Naive thymus-derived CD4-positive, alpha-beta T cell (primary cell): Measurements from ENCODE around the gene ASS1. TPM values are rescaled to one million over a fixed set of nuclear protein-coding genes. Genes with fewer than 3 reads are reported as not detected.

Source experiments
- ATAC-seq: fragments of 150-1000 bp; cut with Tn5 transposase; 2 replicates; pipeline ENCODE4 v1.10.0; 2021; ENCODE audit warnings: mild to moderate bottlenecking, moderate library complexity
- CTCF ChIA-PET: fragments of 350-600 bp; sonication (Branson Sonifier 250); formaldehyde crosslinking; loops from one replicate; lab custom pipeline; 2021; ENCODE audit warnings: antibody characterized with exemption; lab: Charles Lee
- POLR2A ChIA-PET: fragments of 350-600 bp; sonication (Branson Sonifier 250); formaldehyde crosslinking; loops from one replicate; lab custom pipeline; 2021; ENCODE audit warnings: antibody characterized with exemption, inconsistent platforms; lab: Charles Lee
- DNase-seq, 9 donors: peaks; one replicate each; pipeline versions ENCODE4 v3.0.0 to v3.0.0-alpha.2; 2020 to 2022; ENCODE audit warnings: mixed read lengths in 1 of 9
- H3K27ac ChIP-seq: one replicate; pipeline ENCODE4 v1.7.0; 2013; ENCODE audit warnings: mild to moderate bottlenecking, low read depth, low read length, moderate library complexity
- H3K27me3 ChIP-seq, 2 donors: one replicate each; pipeline ENCODE4 v1.7.0; 2013; ENCODE audit warnings: low read length in 2 of 2, mild to moderate bottlenecking in 2 of 2, moderate library complexity in 2 of 2; ENCODE audit not compliant: control insufficient read depth in 2 of 2, insufficient read depth in 2 of 2
- H3K36me3 ChIP-seq, 3 experiments: 1 replicate in 2 of 3; 2 replicates in 1 of 3; pipeline ENCODE4 v1.7.0; 2013; ENCODE audit warnings: low read length in 3 of 3, mild to moderate bottlenecking in 3 of 3, moderate library complexity in 1 of 3; ENCODE audit not compliant: insufficient read depth in 3 of 3, control insufficient read depth in 2 of 3
- H3K4me1 ChIP-seq, 2 donors: one replicate each; pipeline ENCODE4 v1.7.0; 2013; ENCODE audit warnings: low read length in 2 of 2, mild to moderate bottlenecking in 2 of 2, moderate library complexity in 1 of 2; ENCODE audit not compliant: control insufficient read depth in 2 of 2, insufficient read depth in 2 of 2
- H3K4me3 ChIP-seq: 2 replicates; pipeline ENCODE4 v1.7.0; 2013; ENCODE audit warnings: mild to moderate bottlenecking, low read length
- H3K9me3 ChIP-seq, 3 experiments: 1 replicate in 2 of 3; 2 replicates in 1 of 3; pipeline ENCODE4 v1.7.0; 2013; ENCODE audit warnings: low read length in 3 of 3; ENCODE audit not compliant: control insufficient read depth in 2 of 3
- H3K27ac Mint-ChIP-seq, 9 donors: one replicate each; pipeline ENCODE4 v1.8.0; 2020 to 2022; ENCODE audit warnings: mixed read lengths in 9 of 9, mild to moderate bottlenecking in 8 of 9, moderate library complexity in 5 of 9, inconsistent platforms in 2 of 9
- H3K27me3 Mint-ChIP-seq, 5 donors: one replicate each; pipeline ENCODE4 v1.8.0; 2021 to 2022; ENCODE audit warnings: mixed read lengths in 5 of 5, mild to moderate bottlenecking in 1 of 5
- H3K36me3 Mint-ChIP-seq, 5 donors: one replicate each; pipeline ENCODE4 v1.8.0; 2020 to 2022; ENCODE audit warnings: mixed read lengths in 5 of 5, mild to moderate bottlenecking in 3 of 5, inconsistent platforms in 1 of 5
- H3K4me1 Mint-ChIP-seq, 7 donors: one replicate each; pipeline ENCODE4 v1.8.0; 2020 to 2022; ENCODE audit warnings: mixed read lengths in 7 of 7, mild to moderate bottlenecking in 3 of 7, inconsistent platforms in 1 of 7
- H3K4me3 Mint-ChIP-seq, 10 donors: one replicate each; pipeline ENCODE4 v1.8.0; 2020 to 2022; ENCODE audit warnings: mild to moderate bottlenecking in 10 of 10, mixed read lengths in 10 of 10, moderate library complexity in 6 of 10, inconsistent platforms in 2 of 10
- H3K9me3 Mint-ChIP-seq, 11 donors: one replicate each; pipeline ENCODE4 v1.8.0; 2020 to 2022; ENCODE audit warnings: mixed read lengths in 11 of 11, mild to moderate bottlenecking in 4 of 11, inconsistent platforms in 1 of 11, moderate library complexity in 1 of 11
- intact Hi-C, 2 donors: fragments of 100-400 bp; cut with micrococcal nuclease; formaldehyde crosslinking; loops; one replicate each; pipeline ENCODE4 v1.15.1; 2023
- polyA plus RNA-seq, 2 donors: library from polyadenylated mRNA; unstranded; fragments of 300-500 nt; fragmentation: Illumina TruSeq; gene quantifications; one replicate each; pipeline ENCODE4 v1.2.3, GENCODE V29; 2021
- total RNA-seq, 6 experiments: library from RNA in 5 of 6; stranded (reverse) in 5 of 6; gene quantifications; 1 replicate in 5 of 6; 2 replicates in 1 of 6; pipeline ENCODE4 v1.2.3 and lab custom pipeline; 2021 to 2026

The ASS1 gene
- total and polyA plus RNA-seq, 7 experiments from 2014 or later = 0.50 to 5.8 TPM; not detected in 5

- peaks cover 0 to 22% (median 10%) of the 10 kb centered on the region in 5 donors for H3K27me3 Mint-ChIP-seq
- no peaks in the 10 kb centered on the region for H3K27me3 ChIP-seq
- ChIA-PET CTCF (no interaction called here), POLR2A (no interaction called here)
- peaks cover 0 to 11% (median 6%) of the 10 kb centered on the region in 11 donors for H3K9me3 Mint-ChIP-seq
- no peaks in the 10 kb centered on the region for H3K36me3 ChIP-seq
- no peaks in the 10 kb centered on the region for H3K4me1 Mint-ChIP-seq
- intact Hi-C loops = no loop called here
- H3K36me3 Mint-ChIP-seq = peaks cover 0 to 6% (median 0%) of the 10 kb centered on the region in 5 donors
- H3K27ac ChIP-seq = no peak overlapping the region
- ATAC-seq = no peak
- H3K4me1 ChIP-seq = no peaks in the 10 kb centered on the region
- no peak overlapping the region for H3K4me3 Mint-ChIP-seq
- no peaks in the 10 kb centered on the region for H3K9me3 ChIP-seq
- H3K4me3 ChIP-seq = no peak overlapping the region
- DNase-seq = no peak
- no peak overlapping the region for H3K27ac Mint-ChIP-seq
These were observed 46.2 kb downstream of the ASS1 start for GRCh38 chr9:130490981-130491380.

- H3K27ac ChIP-seq = no peak overlapping the region
- no peaks in the 10 kb centered on the region for H3K27me3 ChIP-seq
- intact Hi-C loops = no loop called here
- DNase-seq = no peak
- Mint-ChIP-seq H3K4me3 (no peak overlapping the region), H3K4me1 (no peaks in the 10 kb centered on the region), H3K27me3 (peaks cover 0 to 17% (median 10%) of the 10 kb centered on the region in 5 donors), H3K27ac (no peak overlapping the region), H3K9me3 (peaks cover 0 to 11% (median 7%) of the 10 kb centered on the region in 11 donors), H3K36me3 (peaks cover 0 to 6% (median 0%) of the 10 kb centered on the region in 5 donors)
- H3K9me3 ChIP-seq = no peaks in the 10 kb centered on the region
- no peaks in the 10 kb centered on the region for H3K36me3 ChIP-seq
- no peaks in the 10 kb centered on the region for H3K4me1 ChIP-seq
- ChIA-PET POLR2A (no interaction called here), CTCF (no interaction called here)
- H3K4me3 ChIP-seq = no peak overlapping the region
- ATAC-seq = no peak
These were observed 47.2 kb downstream of the ASS1 start for GRCh38 chr9:130491830-130492482.

- Mint-ChIP-seq H3K9me3 (peaks cover 0 to 11% (median 7%) of the 10 kb centered on the region in 11 donors), H3K36me3 (peaks cover 0 to 6% (median 0%) of the 10 kb centered on the region in 5 donors), H3K27me3 (peaks cover 0 to 16% (median 8%) of the 10 kb centered on the region in 5 donors), H3K4me1 (no peaks in the 10 kb centered on the region), H3K4me3 (no peak overlapping the region), H3K27ac (no peak overlapping the region)
- intact Hi-C loops = no loop called here
- no peaks in the 10 kb centered on the region for H3K9me3 ChIP-seq
- no peaks in the 10 kb centered on the region for H3K27me3 ChIP-seq
- no peaks in the 10 kb centered on the region for H3K4me1 ChIP-seq
- no peak overlapping the region for H3K4me3 ChIP-seq
- POLR2A ChIA-PET = no interaction called here
- DNase-seq = no peak
- H3K27ac ChIP-seq = no peak overlapping the region
- no peak for ATAC-seq
- H3K36me3 ChIP-seq = no peaks in the 10 kb centered on the region
- CTCF ChIA-PET = no interaction called here
These were observed 48.3 kb downstream of the ASS1 start for GRCh38 chr9:130493021-130493420.

- H3K27ac Mint-ChIP-seq = no peak overlapping the region
- no peaks in the 10 kb centered on the region for H3K4me1 ChIP-seq
- H3K9me3 Mint-ChIP-seq = peaks cover 0 to 11% (median 7%) of the 10 kb centered on the region in 11 donors
- ChIA-PET CTCF (no interaction called here), POLR2A (no interaction called here)
- H3K9me3 ChIP-seq = no peaks in the 10 kb centered on the region
- H3K36me3 Mint-ChIP-seq = peaks cover 0 to 6% (median 0%) of the 10 kb centered on the region in 5 donors
- DNase-seq = no peak
- no peaks in the 10 kb centered on the region for H3K36me3 ChIP-seq
- H3K27me3 Mint-ChIP-seq = peaks cover 0 to 16% (median 6%) of the 10 kb centered on the region in 5 donors
- H3K27ac ChIP-seq = no peak overlapping the region
- H3K4me3 ChIP-seq = no peak overlapping the region
- no peak for ATAC-seq
- H3K4me3 Mint-ChIP-seq = no peak overlapping the region
- intact Hi-C loops = no loop called here
- no peaks in the 10 kb centered on the region for H3K27me3 ChIP-seq
- no peaks in the 10 kb centered on the region for H3K4me1 Mint-ChIP-seq
These were observed 48.7 kb downstream of the ASS1 start for GRCh38 chr9:130493476-130493875.

GRCh38 chr9:130495067-130495466, 50.3 kb downstream of the ASS1 start:
- Histone ChIP-seq H3K36me3 (no peaks in the 10 kb centered on the region), H3K27ac (no peak overlapping the region), H3K4me1 (no peaks in the 10 kb centered on the region), H3K4me3 (no peak overlapping the region), H3K9me3 (no peaks in the 10 kb centered on the region), H3K27me3 (no peaks in the 10 kb centered on the region)
- ATAC-seq (no peak), DNase-seq (no peak)
- Mint-ChIP-seq H3K36me3 (peaks cover 0 to 6% (median 0%) of the 10 kb centered on the region in 5 donors), H3K4me1 (no peaks in the 10 kb centered on the region), H3K4me3 (no peak overlapping the region), H3K27me3 (peaks cover 0 to 16% (median 6%) of the 10 kb centered on the region in 5 donors), H3K9me3 (peaks cover 0 to 11% (median 7%) of the 10 kb centered on the region in 11 donors), H3K27ac (no peak overlapping the region)
- intact Hi-C loops = no loop called here
- ChIA-PET CTCF (no interaction called here), POLR2A (no interaction called here)

- Mint-ChIP-seq H3K27ac (no peak overlapping the region), H3K4me1 (no peaks in the 10 kb centered on the region), H3K4me3 (no peak overlapping the region), H3K36me3 (peaks cover 0 to 6% (median 0%) of the 10 kb centered on the region in 5 donors), H3K27me3 (peaks cover 0 to 16% (median 6%) of the 10 kb centered on the region in 5 donors), H3K9me3 (peaks cover 0 to 11% (median 7%) of the 10 kb centered on the region in 11 donors)
- H3K9me3 ChIP-seq = no peaks in the 10 kb centered on the region
- ChIA-PET CTCF (no interaction called here), POLR2A (no interaction called here)
- intact Hi-C loops = no loop called here
- ATAC-seq (no peak), DNase-seq (no peak)
- H3K27ac ChIP-seq = no peak overlapping the region
- no peaks in the 10 kb centered on the region for H3K4me1 ChIP-seq
- no peaks in the 10 kb centered on the region for H3K36me3 ChIP-seq
- no peak overlapping the region for H3K4me3 ChIP-seq
- H3K27me3 ChIP-seq = no peaks in the 10 kb centered on the region
These were observed 52.4 kb downstream of the ASS1 start for GRCh38 chr9:130497139-130497538.
